Endothelial cell of umbilical vein (primary cell): ENCODE data around the gene ITSN2. TPM values are rescaled to one million over a fixed set of nuclear protein-coding genes. Genes with fewer than 3 reads are reported as not detected.

Experiments
- BruUV-seq: library from RNA; stranded (reverse); fragments of 400-500 nt; replicated peaks from 2 replicates; lab custom pipeline; 2021; lab: Mats Ljungman, UMichigan
- CTCF ChIA-PET: fragments of 300-600, 350-600 bp; sonication (Branson Sonifier 250); formaldehyde crosslinking; loops from one replicate; lab custom pipeline; 2021; ENCODE audit warnings: antibody characterized with exemption, inconsistent platforms; lab: Charles Lee
- POLR2A ChIA-PET: fragments of 300-600, 350-600 bp; sonication (Branson Sonifier 250); formaldehyde crosslinking; loops from one replicate; lab custom pipeline; 2021; ENCODE audit warnings: antibody characterized with exemption, inconsistent platforms; lab: Charles Lee
- DNase-seq: peaks from one replicate; pipeline ENCODE4 v3.0.0-alpha.2; 2011; ENCODE audit warnings: low read depth, low spot score
- FAIRE-seq: peaks from 2 replicates; lab custom pipeline; 2011; peaks lifted over from hg19 to GRCh38; lab: Jason Lieb, UNC
- H2AFZ ChIP-seq: 2 replicates; pipeline ENCODE4 v1.6.0; 2012; ENCODE audit warnings: low read depth, low read length, control low read depth, inconsistent platforms
- H3K27ac ChIP-seq: 2 replicates; pipeline ENCODE4 v1.5.1; 2011; ENCODE audit warnings: low read depth, mild to moderate bottlenecking, control low read depth, low read length, moderate library complexity; ENCODE audit not compliant: insufficient read depth
- H3K27me3 ChIP-seq, 2 experiments: 2 replicates each; pipeline versions ENCODE4 v1.6.0 to v1.6.1; 2011; ENCODE audit warnings: low read length in 2 of 2, mixed read lengths in 1 of 2; ENCODE audit not compliant: control insufficient read depth in 2 of 2, insufficient read depth in 2 of 2
- H3K36me3 ChIP-seq, 2 experiments: 2 replicates in 1 of 2; 3 replicates in 1 of 2; pipeline ENCODE4 v1.5.1; 2011; ENCODE audit warnings: low read length in 2 of 2, mild to moderate bottlenecking in 1 of 2, moderate library complexity in 1 of 2; ENCODE audit not compliant: control insufficient read depth in 2 of 2, insufficient read depth in 2 of 2; ENCODE audit errors: extremely low read depth in 1 of 2
- H3K4me1 ChIP-seq: 3 replicates; pipeline ENCODE4 v1.5.1; 2011; ENCODE audit warnings: mild to moderate bottlenecking, low read length; ENCODE audit not compliant: control insufficient read depth, insufficient read depth; ENCODE audit errors: extremely low read depth
- H3K4me2 ChIP-seq: 2 replicates; pipeline ENCODE4 v1.6.1; 2011; ENCODE audit warnings: low read length, control low read depth, mixed read lengths; ENCODE audit not compliant: insufficient read depth
- H3K4me3 ChIP-seq, 3 experiments: fragments of 200-600 bp in 1 of 3; sonication (generic), shearing (Covaris generic) in 1 of 3; replicated peaks in 1 of 3; 2 replicates each; pipeline ENCODE4 v1.5.1; 2011 to 2016; ENCODE audit warnings: control low read depth in 3 of 3, low read length in 3 of 3, mild to moderate bottlenecking in 2 of 3, inconsistent platforms in 1 of 3, low read depth in 1 of 3, moderate library complexity in 1 of 3; ENCODE audit not compliant: insufficient read depth in 1 of 3
- H3K79me2 ChIP-seq: 2 replicates; pipeline ENCODE4 v1.6.0; 2012; ENCODE audit warnings: low read length, inconsistent platforms; ENCODE audit not compliant: control insufficient read depth, insufficient read depth
- H3K9ac ChIP-seq: replicated peaks from 2 replicates; pipeline ENCODE3; 2011; ENCODE audit warnings: low read length, control low read depth; ENCODE audit not compliant: insufficient read depth; ENCODE audit errors: extremely low read depth
- H3K9me1 ChIP-seq: replicated peaks from 3 replicates; pipeline ENCODE4 v1.6.0; 2011; ENCODE audit warnings: mild to moderate bottlenecking, low read length; ENCODE audit not compliant: control insufficient read depth, insufficient read depth; ENCODE audit errors: extremely low read depth
- H3K9me3 ChIP-seq: replicated peaks from 2 replicates; pipeline ENCODE4 v1.5.1; 2012; ENCODE audit warnings: low read length, inconsistent platforms; ENCODE audit not compliant: control insufficient read depth, insufficient read depth
- H4K20me1 ChIP-seq: replicated peaks from 2 replicates; pipeline ENCODE3; 2011; ENCODE audit warnings: mild to moderate bottlenecking, low read length; ENCODE audit not compliant: control insufficient read depth, insufficient read depth; ENCODE audit errors: extremely low read depth
- CTCF ChIP-seq, 2 donors: IDR thresholded peaks; 1 replicate in 1 of 2; 2 replicates in 1 of 2; pipeline ENCODE4 v1.5.1; 2011; ENCODE audit warnings: low read length in 2 of 2, mild to moderate bottlenecking in 2 of 2, moderate library complexity in 2 of 2, control low read depth in 1 of 2, inconsistent platforms in 1 of 2, low read depth in 1 of 2; ENCODE audit not compliant: insufficient read depth in 1 of 2; ENCODE audit errors: extremely low read depth in 1 of 2
- EZH2 ChIP-seq: IDR thresholded peaks from 2 replicates; pipeline ENCODE4 v1.6.1; 2012; ENCODE audit warnings: borderline replicate concordance, low read depth, mild to moderate bottlenecking, moderate library complexity, low read length, inconsistent platforms; ENCODE audit not compliant: severe bottlenecking
- FOS ChIP-seq: IDR thresholded peaks from 2 replicates; pipeline ENCODE4 v1.6.1; 2011; ENCODE audit warnings: mild to moderate bottlenecking, low read length, moderate library complexity, borderline replicate concordance; ENCODE audit not compliant: insufficient read depth
- GATA2 ChIP-seq: IDR thresholded peaks from 2 replicates; pipeline ENCODE4 v1.7.0; 2011; ENCODE audit warnings: low read depth, mild to moderate bottlenecking, moderate library complexity, mixed read lengths, low read length; ENCODE audit not compliant: insufficient read length, insufficient read depth
- JUN ChIP-seq: IDR thresholded peaks from 2 replicates; pipeline ENCODE4 v1.6.1; 2011; ENCODE audit warnings: borderline replicate concordance, low read depth; ENCODE audit not compliant: insufficient read length, insufficient read depth
- MAX ChIP-seq: IDR thresholded peaks from 2 replicates; pipeline ENCODE4 v1.6.1; 2011; ENCODE audit not compliant: insufficient read depth, insufficient read length
- MYC ChIP-seq: IDR thresholded peaks from one replicate; pipeline ENCODE4 v1.6.1; 2011; ENCODE audit warnings: mild to moderate bottlenecking, low read depth, low read length
- POLR2A ChIP-seq: IDR thresholded peaks from 2 replicates; pipeline ENCODE4 v1.6.1; 2012; ENCODE audit warnings: low read depth, mild to moderate bottlenecking, control low read depth, low read length
- POLR2AphosphoS5 ChIP-seq: IDR thresholded peaks from 2 replicates; pipeline ENCODE4 v1.6.1; 2012; ENCODE audit warnings: low read depth, mild to moderate bottlenecking, control low read depth, low read length, moderate library complexity; ENCODE audit not compliant: insufficient read depth
- dilution Hi-C: fragments of 300-500 bp; cut with MboI; formaldehyde crosslinking; loops from one replicate; pipeline ENCODE4 v1.15.0; 2019; ENCODE audit warnings: low sequenced_read_pairs; ENCODE audit not compliant: extremely low pct_ligation_motif_present
- intact Hi-C: fragments of 100-400 bp; cut with micrococcal nuclease; formaldehyde crosslinking; loops from one replicate; pipeline ENCODE4 v1.10.0; 2022
- polyA plus RNA-seq, 4 experiments: library from polyadenylated mRNA; depleted of rRNA in 3 of 4; stranded (reverse) in 3 of 4; unstranded in 1 of 4; fragments of >200 nt; gene quantifications; 2 replicates each; pipeline versions ENCODE4 v1.2.1 to v1.2.3, GENCODE V29; 2011 to 2012; ENCODE audit warnings: missing spikeins in 1 of 4
- total RNA-seq: library from RNA; stranded (reverse); gene quantifications from 2 replicates; pipeline ENCODE4 v1.2.3, GENCODE V29; 2021

ITSN2 gene
- total and polyA plus RNA-seq, 2 donors (not counting 3 experiments of a cell fraction or from before 2014, with no cell fraction given) = 30.5 to 56.8 TPM

- dilution Hi-C loops (no loop called here), intact Hi-C loops (no loop called here)
- no peaks in the 10 kb centered on the region for H3K4me1 ChIP-seq
- TF ChIP-seq EZH2 = no peak
- no peak for TF ChIP-seq POLR2A
- no peak for TF ChIP-seq FOS
- no peak for TF ChIP-seq GATA2
- no peak for TF ChIP-seq MYC
- no peak for TF ChIP-seq MAX
- TF ChIP-seq CTCF (IDR thresholded peaks at IDR 0.05; ENCODE audit: extremely low read depth in 1 of 2, insufficient read depth in 1 of 2, low read depth in 1 of 2, low read length in 2 of 2) = no peak
- TF ChIP-seq POLR2AphosphoS5 = no peak
- TF ChIP-seq JUN = no peak
- no peaks in the 10 kb centered on the region for H3K79me2 ChIP-seq
- no peak overlapping the region for H2AFZ ChIP-seq
- BruUV-seq = no TSS peak
- DNase-seq = no peak
- H4K20me1 ChIP-seq = no peaks in the 10 kb centered on the region
- no peak overlapping the region for H3K4me3 ChIP-seq
- no peak overlapping the region for H3K4me2 ChIP-seq
- H3K9me1 ChIP-seq = no peaks in the 10 kb centered on the region
- ChIA-PET CTCF (no interaction called here), POLR2A (no interaction called here)
- no peaks in the 10 kb centered on the region for H3K36me3 ChIP-seq
- peaks cover 2 to 5% of the 10 kb centered on the region in 2 experiments for H3K27me3 ChIP-seq
- no peaks in the 10 kb centered on the region for H3K9me3 ChIP-seq
- H3K9ac ChIP-seq = no peak overlapping the region
- H3K27ac ChIP-seq = no peak overlapping the region
- FAIRE-seq = no peak
These were observed 43.5 kb upstream of the ITSN2 start for GRCh38 chr2:24403832-24404212.
